ENCODE measurements around the gene MRPL41. TPM values are rescaled to one million over a fixed set of nuclear protein-coding genes. Genes with fewer than 3 reads are reported as not detected.
"Not testable (repeated sequence)": the region's sequence is repeated elsewhere in the genome, so short reads cannot be mapped to it uniquely, and the experiment has no call there.

Gene MRPL41
- total and polyA plus RNA-seq, 2 donors (not counting 1 experiment from before 2014, with no cell fraction given), result 10.9 to 53.2 TPM

DNA sequence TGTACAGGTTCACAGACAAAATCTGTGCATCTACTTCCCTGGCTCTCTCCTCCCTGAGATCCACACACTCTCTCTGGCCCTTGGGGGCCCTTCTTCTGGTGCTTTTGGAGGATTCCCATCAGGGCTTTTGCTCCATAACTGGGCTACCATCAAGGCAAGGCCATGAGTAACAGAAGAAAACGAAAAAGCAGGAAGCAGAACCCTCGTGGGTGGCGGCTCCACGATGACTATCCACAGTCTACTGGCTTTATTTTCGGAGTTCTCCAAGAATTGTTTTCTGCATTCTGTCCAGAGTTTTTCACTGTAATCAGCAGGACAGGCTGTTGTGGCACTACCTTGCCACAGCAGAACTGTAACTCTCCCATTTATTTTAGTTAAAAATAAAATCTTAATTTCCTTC lies 21.3 kb upstream of the MRPL41 start:
- no peaks in the 10 kb centered on the region for H3K79me2 ChIP-seq (ENCODE audit: control insufficient read depth, insufficient read depth, low read length)
- H3K4me3 ChIP-seq (replicated peaks in 1 of 4; ENCODE audit: control extremely low read depth in 1 of 4, insufficient read depth in 1 of 4, low read depth in 3 of 4, low read length in 4 of 4), result no peak overlapping the region
- no peaks in the 10 kb centered on the region for H3K4me1 ChIP-seq (ENCODE audit: control insufficient read depth, extremely low read depth, insufficient read depth, low read length)
- no peak overlapping the region for H3K9ac ChIP-seq (ENCODE audit: insufficient read depth, low read length)
- DNase-seq (ENCODE audit: low read depth in 2 of 2), result no peak
- no peaks in the 10 kb centered on the region for H3K9me3 ChIP-seq (ENCODE audit: control insufficient read depth, insufficient read depth, low read depth, low read length)
- peaks cover 3% of the 10 kb centered on the region for H3K27me3 ChIP-seq (ENCODE audit: control insufficient read depth, insufficient read depth, low read length)
- H2AFZ ChIP-seq (ENCODE audit: low read length), result no peak overlapping the region
- H4K20me1 ChIP-seq (ENCODE audit: control insufficient read depth, extremely low read depth, insufficient read depth, low read length), result no peaks in the 10 kb centered on the region
- TF ChIP-seq EZH2 (IDR thresholded peaks at IDR 0.05; ENCODE audit: low read length, missing control alignments), result no peak
- H3K36me3 ChIP-seq (ENCODE audit: control insufficient read depth, insufficient read depth, low read length), result no peaks in the 10 kb centered on the region
- no peak overlapping the region for H3K27ac ChIP-seq (ENCODE audit: insufficient read depth, low read length)
- H3K4me2 ChIP-seq (ENCODE audit: extremely low read depth, insufficient read depth, low read length), result no peak overlapping the region

GRCh38 chr9:137531099-137531765 lies 20.4 kb upstream of the MRPL41 start:
- Histone ChIP-seq H4K20me1 (ENCODE audit: control insufficient read depth, extremely low read depth, insufficient read depth, low read length) (no peaks in the 10 kb centered on the region), H3K4me3 (replicated peaks in 1 of 4; ENCODE audit: control extremely low read depth in 1 of 4, insufficient read depth in 1 of 4, low read depth in 3 of 4, low read length in 4 of 4) (no peak overlapping the region), H2AFZ (ENCODE audit: low read length) (no peak overlapping the region), H3K4me1 (ENCODE audit: control insufficient read depth, extremely low read depth, insufficient read depth, low read length) (no peaks in the 10 kb centered on the region), H3K4me2 (ENCODE audit: extremely low read depth, insufficient read depth, low read length) (peak overlapping the region; percentile 13), H3K36me3 (ENCODE audit: control insufficient read depth, insufficient read depth, low read length) (no peaks in the 10 kb centered on the region), H3K27me3 (ENCODE audit: control insufficient read depth, insufficient read depth, low read length) (peaks cover 3% of the 10 kb centered on the region), H3K9me3 (ENCODE audit: control insufficient read depth, insufficient read depth, low read depth, low read length) (no peaks in the 10 kb centered on the region), H3K9ac (ENCODE audit: insufficient read depth, low read length) (no peak overlapping the region), H3K79me2 (ENCODE audit: control insufficient read depth, insufficient read depth, low read length) (no peaks in the 10 kb centered on the region), H3K27ac (ENCODE audit: insufficient read depth, low read length) (no peak overlapping the region)
- DNase-seq (ENCODE audit: low read depth in 2 of 2), result no peak
- TF ChIP-seq EZH2 (IDR thresholded peaks at IDR 0.05; ENCODE audit: low read length, missing control alignments), result no peak
- TF ChIP-seq CTCF (conservative IDR thresholded peaks at IDR 0.05 in 1 of 2, IDR thresholded peaks at IDR 0.05 in 1 of 2; ENCODE audit: low read depth in 1 of 2, low read length in 2 of 2), result no peak

DNA sequence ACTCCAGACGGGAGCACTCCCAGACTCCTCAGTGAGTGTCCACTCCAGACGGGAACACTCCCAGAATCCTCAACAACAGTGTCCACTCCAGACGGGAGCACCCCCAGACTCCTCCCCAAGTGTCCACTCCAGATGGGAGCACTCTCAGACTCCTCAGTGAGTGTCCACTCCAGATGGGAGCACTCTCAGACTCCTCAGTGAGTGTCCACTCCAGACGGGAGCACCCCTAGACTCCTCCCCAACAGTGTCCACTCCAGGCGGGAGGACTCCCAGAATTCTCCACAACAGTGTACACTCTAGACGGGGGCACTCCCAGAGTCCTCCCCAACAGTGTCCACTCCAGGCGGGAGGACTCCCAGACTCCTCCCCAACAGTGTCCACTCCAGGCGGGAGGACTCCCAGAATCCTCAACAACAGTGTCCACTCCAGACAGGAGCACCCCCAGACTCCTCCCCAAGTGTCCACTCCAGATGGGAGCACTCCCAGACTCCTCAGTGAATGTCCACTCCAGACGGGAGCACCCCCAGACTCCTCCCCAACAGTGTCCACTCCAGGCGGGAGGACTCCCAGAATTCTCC lies 18.7 kb upstream of the MRPL41 start:
- DNase-seq (ENCODE audit: low read depth in 2 of 2); H3K9ac ChIP-seq (ENCODE audit: insufficient read depth, low read length); H3K27me3 ChIP-seq (ENCODE audit: control insufficient read depth, insufficient read depth, low read length); H3K36me3 ChIP-seq (ENCODE audit: control insufficient read depth, insufficient read depth, low read length); H3K27ac ChIP-seq (ENCODE audit: insufficient read depth, low read length); H3K9me3 ChIP-seq (ENCODE audit: control insufficient read depth, insufficient read depth, low read depth, low read length); H3K4me2 ChIP-seq (ENCODE audit: extremely low read depth, insufficient read depth, low read length); H4K20me1 ChIP-seq (ENCODE audit: control insufficient read depth, extremely low read depth, insufficient read depth, low read length); H3K79me2 ChIP-seq (ENCODE audit: control insufficient read depth, insufficient read depth, low read length); H3K4me3 ChIP-seq (replicated peaks in 1 of 4; ENCODE audit: control extremely low read depth in 1 of 4, insufficient read depth in 1 of 4, low read depth in 3 of 4, low read length in 4 of 4); H2AFZ ChIP-seq (ENCODE audit: low read length); H3K4me1 ChIP-seq (ENCODE audit: control insufficient read depth, extremely low read depth, insufficient read depth, low read length): not testable (repeated sequence)

Measured in fibroblast of lung (primary cell).